ENCODE results near the gene LPAR5. TPM values are rescaled to one million over a fixed set of nuclear protein-coding genes. Genes with fewer than 3 reads are reported as not detected.

The LPAR5 gene
- total RNA-seq, 1 donor from 2014 or later: 0.57 TPM

GRCh38 chr12:6569786-6570185, 66.0 kb downstream of the LPAR5 start:
- Mint-ChIP-seq H3K36me3 (ENCODE audit: low read depth) (peaks cover 32% of the 10 kb centered on the region), H3K27me3 (ENCODE audit: low read depth) (no peaks in the 10 kb centered on the region), H3K27ac (ENCODE audit: unreplicated experiment) (peak overlapping the region; percentile 57), H3K4me1 (ENCODE audit: low read depth) (peaks cover 29% of the 10 kb centered on the region), H3K9me3 (ENCODE audit: low read depth) (no peaks in the 10 kb centered on the region), H3K4me3 (ENCODE audit: unreplicated experiment) (peak overlapping the region; percentile 98)
- DNase-seq (ENCODE audit: low spot score): no peak
- no peak for TF ChIP-seq CTCF (IDR thresholded peaks at IDR 0.05)

- peak overlapping the region; percentile 98 for H3K4me3 Mint-ChIP-seq (ENCODE audit: unreplicated experiment)
- peaks cover 29% of the 10 kb centered on the region for H3K4me1 Mint-ChIP-seq (ENCODE audit: low read depth)
- H3K27ac Mint-ChIP-seq (ENCODE audit: unreplicated experiment): peak overlapping the region; percentile 51
- peaks cover 30% of the 10 kb centered on the region for H3K36me3 Mint-ChIP-seq (ENCODE audit: low read depth)
- no peak for TF ChIP-seq CTCF (IDR thresholded peaks at IDR 0.05)
- H3K27me3 Mint-ChIP-seq (ENCODE audit: low read depth): no peaks in the 10 kb centered on the region
- DNase-seq (ENCODE audit: low spot score): no peak
- no peaks in the 10 kb centered on the region for H3K9me3 Mint-ChIP-seq (ENCODE audit: low read depth)
Measured at GRCh38 chr12:6569312-6569711, 66.4 kb downstream of the LPAR5 start.

Other genes with a start within 250 kb of the LPAR5 start
- gene CD27, start 191.0 kb downstream of the LPAR5 start, total RNA-seq: not detected in 3 replicates
- 4.6 to 12.3 TPM (median 5.2 TPM) in 3 replicates for gene TAPBPL, start 183.9 kb downstream of the LPAR5 start, total RNA-seq
- gene VAMP1, start 165.3 kb downstream of the LPAR5 start, total RNA-seq: 5.3 to 6.1 TPM (median 5.3 TPM) in 3 replicates
- gene MRPL51, start 142.7 kb downstream of the LPAR5 start, total RNA-seq: 169 to 201 TPM (median 170 TPM) in 3 replicates
- 23.0 to 27.7 TPM (median 25.0 TPM) in 3 replicates for gene NCAPD2, start 141.9 kb downstream of the LPAR5 start, total RNA-seq
- gene GAPDH, start 101.4 kb downstream of the LPAR5 start, total RNA-seq: 2,133 to 3,148 TPM (median 3,067 TPM) in 3 replicates
- gene IFFO1, start 79.9 kb downstream of the LPAR5 start, total RNA-seq: 29.0 to 29.5 TPM (median 29.2 TPM) in 3 replicates
- 27.1 to 39.3 TPM (median 32.5 TPM) in 3 replicates for gene NOP2, start 67.7 kb downstream of the LPAR5 start, total RNA-seq
- gene CHD4, start 28.6 kb downstream of the LPAR5 start, total RNA-seq: 227 to 242 TPM (median 231 TPM) in 3 replicates
- 0.37 to 0.74 TPM (median 0.41 TPM) in 3 replicates for gene ACRBP, start 11.5 kb upstream of the LPAR5 start, total RNA-seq
- 32.9 to 38.5 TPM (median 37.5 TPM) in 3 replicates for gene ING4, start 27.2 kb upstream of the LPAR5 start, total RNA-seq
- 50.7 to 56.2 TPM (median 55.1 TPM) in 3 replicates for gene ZNF384, start 53.4 kb upstream of the LPAR5 start, total RNA-seq
- 3.2 to 9.3 TPM (median 4.4 TPM) in 3 replicates for gene PIANP, start 64.9 kb upstream of the LPAR5 start, total RNA-seq
- 57.0 to 74.4 TPM (median 59.3 TPM) in 3 replicates for gene COPS7A, start 88.1 kb upstream of the LPAR5 start, total RNA-seq
- gene MLF2, start 117.2 kb upstream of the LPAR5 start, total RNA-seq: 161 to 172 TPM (median 163 TPM) in 3 replicates
- gene PTMS, start 130.4 kb upstream of the LPAR5 start, total RNA-seq: 413 to 493 TPM (median 463 TPM) in 3 replicates
- gene LAG3, start 136.6 kb upstream of the LPAR5 start, total RNA-seq: 0.56 to 1.7 TPM (median 1.0 TPM) in 3 replicates
- gene CD4, start 153.6 kb upstream of the LPAR5 start, total RNA-seq: 0.70 to 1.2 TPM (median 0.72 TPM) in 3 replicates
- 3.2 to 4.6 TPM (median 4.2 TPM) in 3 replicates for gene GPR162, start 185.9 kb upstream of the LPAR5 start, total RNA-seq
- 109 to 116 TPM (median 114 TPM) in 3 replicates for gene P3H3, start 192.4 kb upstream of the LPAR5 start, total RNA-seq
- 10.2 to 11.5 TPM (median 10.9 TPM) in 3 replicates for gene GNB3, start 205.0 kb upstream of the LPAR5 start, total RNA-seq
- 4.1 to 7.5 TPM (median 5.6 TPM) in 3 replicates for gene CDCA3, start 215.3 kb upstream of the LPAR5 start, total RNA-seq
- gene USP5, start 216.2 kb upstream of the LPAR5 start, total RNA-seq: 103 to 147 TPM (median 106 TPM) in 3 replicates
- gene TPI1, start 231.6 kb upstream of the LPAR5 start, total RNA-seq: 430 to 562 TPM (median 551 TPM) in 3 replicates
- 7.6 to 11.8 TPM (median 7.9 TPM) in 3 replicates for gene SPSB2, start 237.3 kb upstream of the LPAR5 start, total RNA-seq

Data from chondrocyte (in vitro differentiated cells).